Vagina (tissue), 2 donors: ENCODE data around the gene ELOVL3.

Experiments
- POLR2AphosphoS5 ChIP-seq, 2 donors: sonication (generic); formaldehyde crosslinking; IDR thresholded peaks; one replicate each; pipeline ENCODE4 v1.9.0; 2017; ENCODE audit warnings: antibody characterized with exemption in 2 of 2, mild to moderate bottlenecking in 2 of 2, low read depth in 1 of 2; ENCODE audit not compliant: insufficient read depth in 1 of 2
- TF ChIP-seq, protein P1 (sequence below), 3 experiments: fragments of 450-650 bp in 2 of 3; fragments of 200-600 bp in 1 of 3; sonication (generic) in 1 of 3; IDR thresholded peaks; one replicate each; pipeline ENCODE4 v1.5.1; 2017 to 2019; ENCODE audit warnings: antibody characterized with exemption in 3 of 3, mild to moderate bottlenecking in 2 of 3, moderate library complexity in 2 of 3

GRCh38 chr10:102222797-102223196 is 3.3 kb upstream of the ELOVL3 start:
- TF ChIP-seq POLR2AphosphoS5 (IDR thresholded peaks at IDR 0.05; ENCODE audit: insufficient read depth in 1 of 2, low read depth in 1 of 2): no peak
- TF ChIP-seq, protein P1, sequence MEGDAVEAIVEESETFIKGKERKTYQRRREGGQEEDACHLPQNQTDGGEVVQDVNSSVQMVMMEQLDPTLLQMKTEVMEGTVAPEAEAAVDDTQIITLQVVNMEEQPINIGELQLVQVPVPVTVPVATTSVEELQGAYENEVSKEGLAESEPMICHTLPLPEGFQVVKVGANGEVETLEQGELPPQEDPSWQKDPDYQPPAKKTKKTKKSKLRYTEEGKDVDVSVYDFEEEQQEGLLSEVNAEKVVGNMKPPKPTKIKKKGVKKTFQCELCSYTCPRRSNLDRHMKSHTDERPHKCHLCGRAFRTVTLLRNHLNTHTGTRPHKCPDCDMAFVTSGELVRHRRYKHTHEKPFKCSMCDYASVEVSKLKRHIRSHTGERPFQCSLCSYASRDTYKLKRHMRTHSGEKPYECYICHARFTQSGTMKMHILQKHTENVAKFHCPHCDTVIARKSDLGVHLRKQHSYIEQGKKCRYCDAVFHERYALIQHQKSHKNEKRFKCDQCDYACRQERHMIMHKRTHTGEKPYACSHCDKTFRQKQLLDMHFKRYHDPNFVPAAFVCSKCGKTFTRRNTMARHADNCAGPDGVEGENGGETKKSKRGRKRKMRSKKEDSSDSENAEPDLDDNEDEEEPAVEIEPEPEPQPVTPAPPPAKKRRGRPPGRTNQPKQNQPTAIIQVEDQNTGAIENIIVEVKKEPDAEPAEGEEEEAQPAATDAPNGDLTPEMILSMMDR (IDR thresholded peaks at IDR 0.05): no peak
